ENCODE measurements around the gene ITM2B. TPM values are rescaled to one million over a fixed set of nuclear protein-coding genes. Genes with fewer than 3 reads are reported as not detected.

ITM2B gene
- total RNA-seq (2022; extraction: Qiagen RNA extraction; ENCODE audit: low read depth) = 133 to 167 TPM (median 150 TPM) in 5 replicates

DNA sequence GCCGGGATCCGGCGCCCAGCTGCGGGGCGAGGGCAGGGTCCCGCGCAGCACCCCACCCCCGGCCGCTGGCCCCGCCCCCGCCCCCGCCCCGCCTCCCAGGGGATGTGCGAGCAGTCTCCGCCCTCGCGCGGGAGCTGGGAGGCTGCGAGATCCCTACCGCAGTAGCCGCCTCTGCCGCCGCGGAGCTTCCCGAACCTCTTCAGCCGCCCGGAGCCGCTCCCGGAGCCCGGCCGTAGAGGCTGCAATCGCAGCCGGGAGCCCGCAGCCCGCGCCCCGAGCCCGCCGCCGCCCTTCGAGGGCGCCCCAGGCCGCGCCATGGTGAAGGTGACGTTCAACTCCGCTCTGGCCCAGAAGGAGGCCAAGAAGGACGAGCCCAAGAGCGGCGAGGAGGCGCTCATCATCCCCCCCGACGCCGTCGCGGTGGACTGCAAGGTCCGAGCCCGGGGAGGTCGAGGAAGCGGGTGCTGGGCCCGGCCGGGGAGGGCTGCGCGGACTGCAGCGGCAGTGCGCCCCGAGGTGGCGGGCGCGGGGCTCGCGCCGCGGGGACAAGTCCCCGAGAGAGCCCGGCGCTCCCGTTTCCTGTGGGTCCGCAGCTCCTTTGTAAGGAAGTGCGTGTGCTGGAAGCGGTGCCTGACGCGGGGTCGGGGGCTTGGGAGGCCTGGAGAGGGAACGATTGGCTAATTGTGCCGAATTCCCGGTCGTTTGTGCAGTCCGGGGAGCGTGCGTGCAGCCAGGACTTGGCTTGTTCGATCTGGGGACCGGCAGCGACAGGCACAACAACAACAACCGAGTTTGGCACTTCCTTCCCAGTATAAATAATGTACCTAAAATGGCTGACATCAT lies at the start of gene ITM2B:
Gene ITM2B, plus strand, starts transcription at position 161 of the 843 bp plus-strand sequence. Its CDS starts 155 bp downstream, at position 316.

DNA sequence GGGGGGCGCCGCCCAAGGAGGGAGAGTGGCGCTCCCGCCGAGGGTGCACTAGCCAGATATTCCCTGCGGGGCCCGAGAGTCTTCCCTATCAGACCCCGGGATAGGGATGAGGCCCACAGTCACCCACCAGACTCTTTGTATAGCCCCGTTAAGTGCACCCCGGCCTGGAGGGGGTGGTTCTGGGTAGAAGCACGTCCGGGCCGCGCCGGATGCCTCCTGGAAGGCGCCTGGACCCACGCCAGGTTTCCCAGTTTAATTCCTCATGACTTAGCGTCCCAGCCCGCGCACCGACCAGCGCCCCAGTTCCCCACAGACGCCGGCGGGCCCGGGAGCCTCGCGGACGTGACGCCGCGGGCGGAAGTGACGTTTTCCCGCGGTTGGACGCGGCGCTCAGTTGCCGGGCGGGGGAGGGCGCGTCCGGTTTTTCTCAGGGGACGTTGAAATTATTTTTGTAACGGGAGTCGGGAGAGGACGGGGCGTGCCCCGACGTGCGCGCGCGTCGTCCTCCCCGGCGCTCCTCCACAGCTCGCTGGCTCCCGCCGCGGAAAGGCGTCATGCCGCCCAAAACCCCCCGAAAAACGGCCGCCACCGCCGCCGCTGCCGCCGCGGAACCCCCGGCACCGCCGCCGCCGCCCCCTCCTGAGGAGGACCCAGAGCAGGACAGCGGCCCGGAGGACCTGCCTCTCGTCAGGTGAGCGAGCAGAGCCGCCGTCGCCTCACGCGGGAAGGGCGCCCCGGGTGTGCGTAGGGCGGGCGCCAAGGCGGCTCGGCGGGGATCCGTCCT lies 70.5 kb downstream of the ITM2B start, which contains the start of gene RB1:
Gene RB1, plus strand, starts transcription at position 393 of the 784 bp plus-strand sequence. Its CDS starts 162 bp downstream, at position 555.

Other genes with a start within 250 kb of the ITM2B start
- 24.7 to 37.2 TPM (median 26.2 TPM) in 5 replicates for gene SUCLA2, start 231.9 kb upstream of the ITM2B start, total RNA-seq (2022; extraction: Qiagen RNA extraction; ENCODE audit: low read depth)
- 19.8 to 31.8 TPM (median 27.4 TPM) in 5 replicates for gene NUDT15, start 195.5 kb upstream of the ITM2B start, total RNA-seq (2022; extraction: Qiagen RNA extraction; ENCODE audit: low read depth)
- 27.9 to 59.5 TPM (median 35.7 TPM) in 5 replicates for gene MED4, start 138.1 kb upstream of the ITM2B start, total RNA-seq (2022; extraction: Qiagen RNA extraction; ENCODE audit: low read depth)
- 13.6 to 16.6 TPM (median 14.3 TPM) in 5 replicates for gene RB1, start 70.5 kb downstream of the ITM2B start, total RNA-seq (2022; extraction: Qiagen RNA extraction; ENCODE audit: low read depth)
- gene LPAR6, start 179.9 kb downstream of the ITM2B start, total RNA-seq (2022; extraction: Qiagen RNA extraction; ENCODE audit: low read depth) = 0.56 to 1.8 TPM (median 0.93 TPM) in 5 replicates

All from A549 treated with ZK216348 at 1 μM for 4 hours (cell line).